ACC112 (cell line): ENCODE results near the gene IQGAP3.

Source experiments
- H2AFZ ChIP-seq: fragments of 200-600 bp; sonication (generic); one replicate; pipeline ENCODE4 v1.6.0; 2017; ENCODE audit warnings: antibody characterized with exemption, low read length; ENCODE audit not compliant: unreplicated experiment
- H3K27ac ChIP-seq: fragments of 200-600 bp; sonication (generic); 2 replicates; pipeline ENCODE4 v1.5.1; 2014; ENCODE audit warnings: low read depth, mild to moderate bottlenecking, antibody characterized with exemption, low read length, moderate library complexity
- H3K27me3 ChIP-seq: fragments of 200-600 bp; sonication (generic); 2 replicates; pipeline ENCODE4 v1.6.1; 2014; ENCODE audit warnings: mild to moderate bottlenecking, antibody characterized with exemption, low read length, moderate library complexity, mixed read lengths; ENCODE audit not compliant: insufficient read depth
- H3K36me3 ChIP-seq: fragments of 200-600 bp; sonication (generic); 2 replicates; pipeline ENCODE4 v1.6.1; 2016; ENCODE audit warnings: mild to moderate bottlenecking, antibody characterized with exemption, low read length, moderate library complexity, mixed read lengths; ENCODE audit not compliant: insufficient read depth
- H3K4me1 ChIP-seq: fragments of 200-600 bp; sonication (generic); one replicate; pipeline ENCODE4 v1.6.1; 2016; ENCODE audit warnings: low read length, mixed read lengths; ENCODE audit not compliant: insufficient read depth, unreplicated experiment, control insufficient read depth
- H3K4me3 ChIP-seq: fragments of 200-600 bp; sonication (generic); 2 replicates; pipeline ENCODE4 v1.5.1; 2014; ENCODE audit warnings: mild to moderate bottlenecking, low read depth, low read length
- H3K79me2 ChIP-seq: fragments of 200-600 bp; sonication (generic); one replicate; pipeline ENCODE4 v1.6.0; 2016; ENCODE audit warnings: low read length; ENCODE audit not compliant: control insufficient read depth, unreplicated experiment, insufficient read depth

The IQGAP3 gene

DNA sequence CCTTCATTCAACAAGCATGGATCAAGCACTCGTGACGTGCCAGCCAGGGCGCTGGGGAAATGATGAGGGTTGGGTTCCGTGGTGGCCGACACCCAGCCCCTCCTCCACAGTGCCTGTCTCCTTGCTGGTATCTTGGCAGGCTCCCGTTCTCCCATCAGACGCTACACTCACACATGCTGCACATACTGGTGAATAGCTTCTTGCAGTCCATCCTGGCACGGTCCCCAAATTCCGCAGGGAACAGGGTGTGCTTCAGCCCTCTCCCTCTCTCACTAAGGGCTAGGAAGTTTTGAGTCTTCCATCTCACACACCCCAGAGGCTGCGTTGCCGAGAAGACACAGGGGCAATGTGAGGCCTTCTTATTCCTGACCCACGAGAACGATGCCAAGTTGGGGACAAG is 61.7 kb downstream of the IQGAP3 start:
- H3K27ac ChIP-seq, result no peak overlapping the region
- no peaks in the 10 kb centered on the region for H3K27me3 ChIP-seq
- H2AFZ ChIP-seq, result no peak overlapping the region
- H3K4me1 ChIP-seq, result peaks cover 12% of the 10 kb centered on the region
- H3K79me2 ChIP-seq, result no peaks in the 10 kb centered on the region
- no peak overlapping the region for H3K4me3 ChIP-seq
- H3K36me3 ChIP-seq, result no peaks in the 10 kb centered on the region

DNA sequence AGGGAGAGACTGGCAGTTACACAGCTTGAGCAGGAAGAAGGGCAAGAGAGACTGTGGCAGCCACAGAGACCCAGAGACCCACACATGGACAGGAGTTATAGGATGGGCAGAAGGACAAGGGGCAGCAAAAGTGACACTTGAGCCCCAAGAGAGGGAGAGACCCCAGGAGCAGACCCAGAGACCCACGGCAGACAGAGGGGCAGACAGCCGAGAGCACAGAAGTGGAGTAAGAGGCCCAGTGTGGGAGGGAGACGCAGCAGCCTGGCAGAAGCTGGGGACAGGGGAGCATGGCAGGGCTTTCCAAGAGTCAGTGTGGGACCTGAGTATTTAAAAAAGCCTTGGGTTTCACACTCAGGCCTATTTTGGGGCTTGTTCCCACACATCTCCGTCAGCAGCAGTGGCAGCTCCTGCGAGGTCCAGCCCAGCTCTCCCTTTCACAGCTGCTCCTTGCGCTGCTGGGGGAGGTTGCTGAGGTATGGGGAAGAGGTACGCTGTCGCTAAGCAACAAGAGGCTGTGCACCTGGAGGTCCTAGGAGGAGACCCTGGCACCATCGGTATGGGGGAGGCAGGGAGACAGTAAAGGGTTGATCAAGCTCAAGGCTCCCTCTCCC is 62.8 kb downstream of the IQGAP3 start:
- Histone ChIP-seq H3K27me3 (no peaks in the 10 kb centered on the region), H3K36me3 (no peaks in the 10 kb centered on the region), H2AFZ (no peak overlapping the region), H3K79me2 (no peaks in the 10 kb centered on the region), H3K4me1 (peaks cover 18% of the 10 kb centered on the region), H3K4me3 (no peak overlapping the region), H3K27ac (no peak overlapping the region)

- peaks cover 24% of the 10 kb centered on the region for H3K4me1 ChIP-seq
- H3K79me2 ChIP-seq, result no peaks in the 10 kb centered on the region
- no peak overlapping the region for H2AFZ ChIP-seq
- no peak overlapping the region for H3K4me3 ChIP-seq
- no peaks in the 10 kb centered on the region for H3K27me3 ChIP-seq
- no peak overlapping the region for H3K27ac ChIP-seq
- H3K36me3 ChIP-seq, result no peaks in the 10 kb centered on the region
These were observed 63.5 kb downstream of the IQGAP3 start for GRCh38 chr1:156508955-156509234.

DNA sequence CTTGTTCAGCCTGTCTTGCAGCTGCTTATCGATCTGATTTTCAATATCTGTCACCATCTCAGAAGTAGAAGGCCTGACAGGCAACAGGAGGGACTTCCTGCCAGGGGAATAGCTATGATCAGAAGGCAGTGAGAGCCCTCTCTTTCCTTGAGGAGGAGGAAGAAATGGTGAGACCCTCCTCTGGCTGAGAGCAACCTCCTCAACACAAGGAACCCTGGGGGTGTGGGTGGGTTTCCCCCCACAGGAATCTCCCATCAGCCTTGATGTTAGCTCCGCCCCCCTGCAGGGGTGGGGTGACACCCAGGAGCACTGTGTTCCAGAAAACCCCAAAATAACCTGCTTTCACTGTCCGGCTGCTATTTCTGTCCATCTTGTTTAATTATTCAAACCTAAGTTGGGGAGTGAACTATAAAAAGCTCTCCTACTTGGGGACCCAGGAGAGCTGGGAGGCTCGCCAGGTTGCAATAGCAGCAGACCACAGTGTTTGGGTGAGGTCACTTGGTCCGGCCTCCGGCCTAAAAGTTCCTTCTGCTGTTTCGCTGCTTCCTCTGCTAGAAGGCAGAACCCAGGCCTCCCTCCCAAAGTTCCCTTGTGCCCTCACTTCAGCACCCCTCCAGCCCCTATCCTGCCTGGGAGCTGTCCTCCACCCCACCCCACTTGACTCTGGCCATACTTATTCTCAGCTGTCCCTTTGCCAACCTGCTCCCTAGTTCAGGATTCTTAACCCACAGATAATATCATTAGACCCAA is 64.0 kb downstream of the IQGAP3 start:
- Histone ChIP-seq H3K4me1 (peaks cover 29% of the 10 kb centered on the region), H3K79me2 (no peaks in the 10 kb centered on the region), H3K27ac (no peak overlapping the region), H3K36me3 (no peaks in the 10 kb centered on the region), H2AFZ (peak overlapping the region; percentile 2), H3K4me3 (no peak overlapping the region), H3K27me3 (no peaks in the 10 kb centered on the region)

GRCh38 chr1:156506450-156506849 is 65.9 kb downstream of the IQGAP3 start:
- Histone ChIP-seq H2AFZ (no peak overlapping the region), H3K27me3 (no peaks in the 10 kb centered on the region), H3K79me2 (no peaks in the 10 kb centered on the region), H3K27ac (no peak overlapping the region), H3K4me3 (no peak overlapping the region), H3K4me1 (peaks cover 49% of the 10 kb centered on the region), H3K36me3 (no peaks in the 10 kb centered on the region)

DNA sequence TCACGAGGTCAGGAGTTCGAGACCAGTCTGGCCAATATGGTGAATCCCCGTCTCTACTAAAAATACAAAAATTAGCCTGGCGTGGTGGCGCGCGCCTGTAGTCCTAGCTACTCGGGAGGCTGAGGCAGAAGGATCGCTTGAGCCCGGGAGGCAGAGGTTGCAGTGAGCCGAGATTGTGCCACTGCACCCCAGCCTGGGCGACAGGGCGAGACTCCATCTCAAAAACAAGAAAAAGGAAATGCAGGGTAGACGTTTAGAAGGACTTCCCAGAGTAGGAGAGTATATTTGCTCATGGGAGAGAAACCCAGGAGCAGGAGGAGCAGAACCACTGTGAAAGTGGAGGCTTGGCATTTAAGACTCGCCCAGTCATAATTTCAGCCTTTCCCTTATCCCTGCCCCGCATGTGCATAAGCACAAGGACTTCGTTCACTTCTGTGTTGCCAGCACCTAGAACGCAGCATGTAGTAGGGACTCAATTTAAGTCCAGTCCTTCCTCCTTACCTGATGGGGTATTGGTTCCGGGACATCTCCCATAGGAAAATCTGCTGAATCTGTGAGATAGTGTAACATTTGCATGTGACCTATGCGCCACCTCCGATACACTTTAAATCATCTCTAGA is 66.6 kb downstream of the IQGAP3 start:
- Histone ChIP-seq H3K4me1 (peaks cover 47% of the 10 kb centered on the region), H3K79me2 (no peaks in the 10 kb centered on the region), H3K27ac (peak overlapping the region; percentile 98), H3K4me3 (no peak overlapping the region; the same call in 1 of the 2 replicates), H3K36me3 (no peaks in the 10 kb centered on the region), H3K27me3 (no peaks in the 10 kb centered on the region), H2AFZ (peak overlapping the region; percentile 25)

- H3K79me2 ChIP-seq, result peaks cover 5% of the 10 kb centered on the region
- peak overlapping the region; percentile 25 for H2AFZ ChIP-seq
- no peaks in the 10 kb centered on the region for H3K27me3 ChIP-seq
- H3K27ac ChIP-seq, result peak overlapping the region; percentile 98
- H3K4me3 ChIP-seq, result peak overlapping the region; percentile 65
- H3K36me3 ChIP-seq, result no peaks in the 10 kb centered on the region
- H3K4me1 ChIP-seq, result peaks cover 43% of the 10 kb centered on the region
These were observed 67.3 kb downstream of the IQGAP3 start for GRCh38 chr1:156504821-156505678.

DNA sequence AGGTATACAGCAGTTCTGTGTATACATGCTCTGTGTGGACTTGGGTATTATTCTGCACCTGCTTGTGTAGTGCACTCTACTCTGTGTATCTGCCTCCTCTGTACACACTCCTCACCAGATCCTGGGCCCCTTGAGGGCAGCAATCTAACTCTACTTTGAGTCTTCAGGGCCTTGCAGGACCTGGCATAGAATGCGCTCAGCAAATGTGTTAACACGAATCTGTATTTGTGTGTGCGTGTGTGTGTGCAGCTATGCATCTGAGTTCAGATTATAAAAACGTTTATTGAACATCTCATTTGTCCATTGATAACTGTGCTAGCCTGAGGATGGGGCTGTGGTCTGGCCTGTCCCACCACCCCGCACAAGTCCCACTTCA is 67.9 kb downstream of the IQGAP3 start:
- peaks cover 43% of the 10 kb centered on the region for H3K4me1 ChIP-seq
- H3K79me2 ChIP-seq, result peaks cover 11% of the 10 kb centered on the region
- H3K27ac ChIP-seq, result peak overlapping the region; percentile 98
- H3K4me3 ChIP-seq, result peak overlapping the region; percentile 65
- H2AFZ ChIP-seq, result no peak overlapping the region
- no peaks in the 10 kb centered on the region for H3K27me3 ChIP-seq
- H3K36me3 ChIP-seq, result no peaks in the 10 kb centered on the region

GRCh38 chr1:156503698-156504437 is 68.5 kb downstream of the IQGAP3 start:
- Histone ChIP-seq H3K4me1 (peaks cover 46% of the 10 kb centered on the region), H3K27me3 (no peaks in the 10 kb centered on the region), H3K79me2 (peaks cover 16% of the 10 kb centered on the region), H3K27ac (peak overlapping the region; percentile 98), H3K4me3 (peak overlapping the region; percentile 65), H2AFZ (peak overlapping the region; percentile 1), H3K36me3 (no peaks in the 10 kb centered on the region)
